ENCODE data around the gene ZDHHC11B.
"Not testable (repeated sequence)": the region's sequence is repeated elsewhere in the genome, so short reads cannot be mapped to it uniquely, and the experiment has no call there.

DNA sequence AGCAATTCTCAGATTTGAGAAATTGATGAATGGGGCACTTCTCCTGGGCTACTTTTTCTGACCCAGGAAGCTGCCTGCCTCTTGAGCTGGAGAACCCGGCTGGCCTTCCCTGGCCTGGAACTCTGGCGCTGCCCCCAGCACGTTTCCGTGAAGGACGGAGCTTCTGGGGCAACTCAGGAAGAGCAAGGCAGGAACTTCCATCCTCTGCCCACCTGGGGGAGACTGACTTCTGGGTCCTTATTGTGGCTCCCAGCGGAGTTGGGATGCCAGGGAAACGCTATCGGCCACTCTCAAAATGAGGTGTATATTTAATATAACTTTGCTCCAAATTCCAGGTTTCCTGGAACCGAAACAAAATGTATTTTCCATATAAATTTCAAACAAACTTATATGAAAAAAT, 57.4 kb downstream of the ZDHHC11B start:
- not testable (repeated sequence) for TF ChIP-seq CTCF (conservative IDR thresholded peaks at IDR 0.05; ENCODE audit: low read length); EZH2phosphoT487 (IDR thresholded peaks at IDR 0.05; ENCODE audit: borderline replicate concordance)

Data from Loucy (cell line).